Mesendoderm (in vitro differentiated cells): ENCODE measurements around the gene SCNN1B.
"Not testable (repeated sequence)": the region's sequence is repeated elsewhere in the genome, so short reads cannot be mapped to it uniquely, and the experiment has no call there.

ENCODE experiments used
- DNase-seq: peaks from one replicate; pipeline ENCODE4 v3.0.0; 2013
- H2AK5ac ChIP-seq: 2 replicates; pipeline ENCODE4 v1.6.1; 2013; ENCODE audit warnings: low read length, inconsistent platforms
- H2BK120ac ChIP-seq: 2 replicates; pipeline ENCODE4 v1.6.1; 2013; ENCODE audit warnings: low read depth, mild to moderate bottlenecking, low read length, moderate library complexity, mixed read lengths
- H2BK15ac ChIP-seq: replicated peaks from 2 replicates; pipeline ENCODE4 v1.6.1; 2013; ENCODE audit warnings: low read depth, mild to moderate bottlenecking, moderate library complexity
- H2BK5ac ChIP-seq: 2 replicates; pipeline ENCODE4 v1.6.1; 2013; ENCODE audit warnings: low read length, inconsistent platforms
- H3K18ac ChIP-seq: 2 replicates; pipeline ENCODE4 v1.6.1; 2013; ENCODE audit warnings: mild to moderate bottlenecking, low read length, mixed read lengths
- H3K23ac ChIP-seq: one replicate; pipeline ENCODE4 v1.6.1; 2013; ENCODE audit warnings: low read length
- H3K27ac ChIP-seq: 2 replicates; pipeline ENCODE4 v1.5.1; 2013; ENCODE audit warnings: low read depth, mild to moderate bottlenecking, inconsistent platforms, low read length, moderate library complexity
- H3K27me3 ChIP-seq: 2 replicates; pipeline ENCODE4 v1.6.1; 2013; ENCODE audit warnings: low read length, control low read depth, mild to moderate bottlenecking, inconsistent platforms; ENCODE audit not compliant: insufficient read depth, poor library complexity
- H3K36me3 ChIP-seq: 2 replicates; pipeline ENCODE4 v1.6.1; 2013; ENCODE audit warnings: low read length, inconsistent platforms; ENCODE audit not compliant: control insufficient read depth, insufficient read depth
- H3K4ac ChIP-seq: one replicate; pipeline ENCODE4 v1.6.1; 2013; ENCODE audit warnings: low read depth, mild to moderate bottlenecking, low read length, moderate library complexity
- H3K4me1 ChIP-seq: 2 replicates; pipeline ENCODE4 v1.6.1; 2013; ENCODE audit warnings: low read depth, low read length, inconsistent platforms; ENCODE audit not compliant: control insufficient read depth
- H3K4me2 ChIP-seq: 2 replicates; pipeline ENCODE4 v1.6.1; 2013; ENCODE audit warnings: low read length
- H3K4me3 ChIP-seq: 2 replicates; pipeline ENCODE4 v1.5.1; 2013; ENCODE audit warnings: mild to moderate bottlenecking, low read length
- H3K56ac ChIP-seq: one replicate; pipeline ENCODE4 v1.6.1; 2013; ENCODE audit warnings: low read length
- H3K79me1 ChIP-seq: 2 replicates; pipeline ENCODE4 v1.6.1; 2013; ENCODE audit warnings: low read length, inconsistent platforms
- H3K79me2 ChIP-seq: 2 replicates; pipeline ENCODE4 v1.6.1; 2013; ENCODE audit warnings: mild to moderate bottlenecking, low read length; ENCODE audit not compliant: control insufficient read depth, insufficient read depth
- H3K9ac ChIP-seq: 2 replicates; pipeline ENCODE4 v1.6.1; 2013; ENCODE audit warnings: low read length, inconsistent platforms
- H4K5ac ChIP-seq: one replicate; pipeline ENCODE4 v1.6.1; 2013; ENCODE audit warnings: low read length
- H4K8ac ChIP-seq: one replicate; pipeline ENCODE4 v1.6.1; 2013; ENCODE audit warnings: low read depth, mild to moderate bottlenecking, control low read depth, low read length, moderate library complexity
- WGBS: extraction: QIAGEN DNeasy Blood & Tissue Kit; methylation state at CpG from one replicate; pipeline ENCODE4 v1.1.7; 2013; ENCODE audit warnings: low lambda C conversion rate, missing lambda C conversion rate; ENCODE audit not compliant: insufficient coverage; ENCODE audit errors: extremely low coverage; 5-methylcytosine and 5-hydroxymethylcytosine counted together

Gene SCNN1B

GRCh38 chr16:23394141-23394831, 92.2 kb downstream of the SCNN1B start:
- Histone ChIP-seq H3K4ac (no peak overlapping the region), H3K4me1 (no peaks in the 10 kb centered on the region), H3K4me2 (no peak overlapping the region), H3K4me3 (no peak overlapping the region), H3K23ac (no peak overlapping the region), H3K27me3 (no peaks in the 10 kb centered on the region), H3K79me2 (no peaks in the 10 kb centered on the region), H2AK5ac (no peak overlapping the region), H2BK5ac (no peak overlapping the region), H3K36me3 (peaks cover 2% of the 10 kb centered on the region), H4K8ac (no peak overlapping the region), H3K56ac (no peak overlapping the region), H3K27ac (no peak overlapping the region), H3K79me1 (no peaks in the 10 kb centered on the region), H4K5ac (no peak overlapping the region), H2BK15ac (no peak overlapping the region), H3K9ac (no peak overlapping the region), H2BK120ac (no peak overlapping the region), H3K18ac (no peak overlapping the region)
- WGBS = no CpG with 5 or more reads among the region's 4 CpGs
- DNase-seq = no peak

GRCh38 chr16:23395732-23396131, 93.6 kb downstream of the SCNN1B start:
- H3K4me1 ChIP-seq = no peaks in the 10 kb centered on the region
- no peaks in the 10 kb centered on the region for H3K27me3 ChIP-seq
- H3K56ac ChIP-seq = no peak overlapping the region
- no CpG with 5 or more reads among the region's 6 CpGs for WGBS
- no peak overlapping the region for H2BK5ac ChIP-seq
- no peaks in the 10 kb centered on the region for H3K79me2 ChIP-seq
- no peak overlapping the region for H4K8ac ChIP-seq
- H3K18ac ChIP-seq = no peak overlapping the region
- DNase-seq = no peak
- no peak overlapping the region for H3K4me3 ChIP-seq
- no peak overlapping the region for H3K23ac ChIP-seq
- H2BK120ac ChIP-seq = no peak overlapping the region
- H2AK5ac ChIP-seq = no peak overlapping the region
- no peak overlapping the region for H3K4ac ChIP-seq
- H4K5ac ChIP-seq = no peak overlapping the region
- H3K79me1 ChIP-seq = no peaks in the 10 kb centered on the region
- H3K4me2 ChIP-seq = no peak overlapping the region
- H3K9ac ChIP-seq = no peak overlapping the region
- no peak overlapping the region for H2BK15ac ChIP-seq
- H3K27ac ChIP-seq = no peak overlapping the region
- peaks cover 2% of the 10 kb centered on the region for H3K36me3 ChIP-seq

- H3K4me3 ChIP-seq = no peak overlapping the region
- no CpG with 5 or more reads among the region's 2 CpGs for WGBS
Measured at GRCh38 chr16:23397464-23397863, 95.4 kb downstream of the SCNN1B start.

GRCh38 chr16:23398987-23399805, 97.1 kb downstream of the SCNN1B start:
- Histone ChIP-seq H3K18ac (no peak overlapping the region), H3K9ac (no peak overlapping the region), H2BK15ac (no peak overlapping the region), H3K79me1 (no peaks in the 10 kb centered on the region), H3K4me2 (no peak overlapping the region), H3K4me1 (no peaks in the 10 kb centered on the region), H3K79me2 (no peaks in the 10 kb centered on the region), H2AK5ac (no peak overlapping the region), H2BK5ac (no peak overlapping the region), H3K23ac (no peak overlapping the region), H3K27ac (no peak overlapping the region), H3K4ac (no peak overlapping the region), H3K27me3 (no peaks in the 10 kb centered on the region), H4K8ac (no peak overlapping the region), H3K56ac (no peak overlapping the region), H4K5ac (no peak overlapping the region), H3K4me3 (no peak overlapping the region), H3K36me3 (no peaks in the 10 kb centered on the region), H2BK120ac (no peak overlapping the region)
- DNase-seq = peak; percentile 44
- WGBS = no CpG with 5 or more reads among the region's 17 CpGs

More at GRCh38 chr16:23397464-23397863, 95.4 kb downstream of the SCNN1B start:
- Histone ChIP-seq H3K27me3 (no peaks in the 10 kb centered on the region), H3K23ac (no peak overlapping the region), H2AK5ac (no peak overlapping the region), H3K27ac (no peak overlapping the region), H3K56ac (no peak overlapping the region), H3K4me2 (no peak overlapping the region), H3K36me3 (no peaks in the 10 kb centered on the region), H3K4ac (no peak overlapping the region), H3K9ac (no peak overlapping the region), H2BK120ac (no peak overlapping the region), H4K5ac (no peak overlapping the region), H3K79me2 (no peaks in the 10 kb centered on the region), H3K4me1 (no peaks in the 10 kb centered on the region), H3K79me1 (no peaks in the 10 kb centered on the region), H3K18ac (no peak overlapping the region), H2BK15ac (no peak overlapping the region), H4K8ac (no peak overlapping the region), H2BK5ac (no peak overlapping the region)
- DNase-seq = no peak

- H2BK120ac ChIP-seq = not testable (repeated sequence)
- WGBS = no CpG with 5 or more reads among the region's 7 CpGs
Measured at GRCh38 chr16:23400447-23400846, 98.3 kb downstream of the SCNN1B start.

More at GRCh38 chr16:23400447-23400846, 98.3 kb downstream of the SCNN1B start:
- H4K8ac ChIP-seq, H3K23ac ChIP-seq, H3K4me1 ChIP-seq, H3K9ac ChIP-seq, H3K79me2 ChIP-seq, H4K5ac ChIP-seq, H3K27ac ChIP-seq, H3K79me1 ChIP-seq, H3K4ac ChIP-seq, H2BK5ac ChIP-seq, H3K4me3 ChIP-seq, H2AK5ac ChIP-seq, H3K56ac ChIP-seq, H3K36me3 ChIP-seq, H2BK15ac ChIP-seq, H3K27me3 ChIP-seq, H3K4me2 ChIP-seq, DNase-seq, H3K18ac ChIP-seq: not testable (repeated sequence)
